AG10803 (cell line): ENCODE results near the gene MIP.
"Not testable (repeated sequence)": the region's sequence is repeated elsewhere in the genome, so short reads cannot be mapped to it uniquely, and the experiment has no call there.

Source experiments
- DNase-seq: peaks from one replicate; pipeline ENCODE4 v3.0.0; 2010; ENCODE audit warnings: low read depth
- H3K4me3 ChIP-seq: 2 replicates; pipeline ENCODE4 v1.5.1; 2011; ENCODE audit warnings: mild to moderate bottlenecking, low read length, control low read depth
- TF ChIP-seq, protein P1 (sequence below): conservative IDR thresholded peaks from 2 replicates; pipeline ENCODE4 v1.5.1; 2011; ENCODE audit warnings: mild to moderate bottlenecking, low read length, control low read depth, inconsistent platforms

The MIP gene

GRCh38 chr12:56451147-56451546 is 3.3 kb downstream of the MIP start:
- TF ChIP-seq, protein P1, sequence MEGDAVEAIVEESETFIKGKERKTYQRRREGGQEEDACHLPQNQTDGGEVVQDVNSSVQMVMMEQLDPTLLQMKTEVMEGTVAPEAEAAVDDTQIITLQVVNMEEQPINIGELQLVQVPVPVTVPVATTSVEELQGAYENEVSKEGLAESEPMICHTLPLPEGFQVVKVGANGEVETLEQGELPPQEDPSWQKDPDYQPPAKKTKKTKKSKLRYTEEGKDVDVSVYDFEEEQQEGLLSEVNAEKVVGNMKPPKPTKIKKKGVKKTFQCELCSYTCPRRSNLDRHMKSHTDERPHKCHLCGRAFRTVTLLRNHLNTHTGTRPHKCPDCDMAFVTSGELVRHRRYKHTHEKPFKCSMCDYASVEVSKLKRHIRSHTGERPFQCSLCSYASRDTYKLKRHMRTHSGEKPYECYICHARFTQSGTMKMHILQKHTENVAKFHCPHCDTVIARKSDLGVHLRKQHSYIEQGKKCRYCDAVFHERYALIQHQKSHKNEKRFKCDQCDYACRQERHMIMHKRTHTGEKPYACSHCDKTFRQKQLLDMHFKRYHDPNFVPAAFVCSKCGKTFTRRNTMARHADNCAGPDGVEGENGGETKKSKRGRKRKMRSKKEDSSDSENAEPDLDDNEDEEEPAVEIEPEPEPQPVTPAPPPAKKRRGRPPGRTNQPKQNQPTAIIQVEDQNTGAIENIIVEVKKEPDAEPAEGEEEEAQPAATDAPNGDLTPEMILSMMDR, result no peak
- no peak for DNase-seq
- H3K4me3 ChIP-seq, result no peak overlapping the region

DNA sequence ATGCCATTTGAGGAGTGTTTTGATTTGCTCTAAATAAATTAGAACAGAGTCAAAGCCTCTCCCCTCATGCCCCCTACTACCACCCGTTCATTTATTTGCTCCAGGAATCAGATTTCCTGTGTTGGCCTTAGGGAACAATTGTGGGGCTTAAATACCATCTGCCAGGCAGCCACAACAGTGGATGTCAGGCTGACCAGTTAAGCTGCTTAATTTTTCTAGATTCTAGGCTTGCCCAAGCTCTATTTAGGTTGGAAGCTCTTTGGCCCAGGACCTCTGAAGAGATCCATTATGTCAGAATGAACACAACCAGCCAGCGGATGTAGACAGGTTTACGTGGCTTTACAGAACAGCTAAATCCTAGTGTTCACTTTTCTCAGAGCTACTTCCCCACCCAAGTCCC is 4.2 kb downstream of the MIP start:
- no peak overlapping the region for H3K4me3 ChIP-seq
- TF ChIP-seq, protein P1, result no peak
- no peak for DNase-seq

GRCh38 chr12:56449622-56449984 is 4.9 kb downstream of the MIP start:
- peak overlapping the region; percentile 87 for H3K4me3 ChIP-seq
- no peak for DNase-seq
- TF ChIP-seq, protein P1, result no peak

DNA sequence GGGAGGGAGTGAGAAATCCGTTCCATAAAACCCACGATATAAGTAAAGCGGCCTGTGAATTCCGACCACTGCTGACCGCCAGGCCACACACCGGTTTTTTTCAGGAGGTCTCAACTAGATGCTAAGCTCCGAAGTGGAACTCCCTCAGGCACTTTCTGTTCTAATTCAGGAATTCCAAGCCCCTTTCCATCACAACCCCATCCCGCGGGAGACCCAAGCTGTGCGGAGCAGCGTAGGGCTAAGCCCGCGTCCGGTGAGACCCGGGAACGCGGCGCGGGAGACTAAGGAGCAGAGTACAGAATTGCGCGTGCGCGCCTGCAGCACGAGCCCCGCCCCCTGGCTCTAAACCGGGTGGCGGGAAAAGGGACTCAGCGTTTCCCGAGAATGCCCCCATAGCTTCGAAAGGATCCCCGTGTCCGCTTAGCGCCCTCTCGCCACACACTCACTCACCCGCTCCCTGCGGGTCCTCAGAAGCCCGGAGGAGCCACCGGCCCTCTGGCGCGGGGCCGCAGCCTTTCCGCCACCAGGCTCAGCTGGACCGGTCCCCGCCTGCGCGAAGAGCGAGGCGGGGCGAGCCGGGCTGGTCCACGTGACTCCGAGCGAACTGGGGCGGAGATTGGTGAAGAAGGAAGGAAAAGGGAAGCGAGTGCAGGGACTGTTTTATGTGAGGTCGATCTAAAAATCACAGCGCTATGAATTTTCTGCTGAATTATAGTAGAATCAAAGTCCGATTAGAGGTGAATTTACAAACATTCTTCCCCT is 5.4 kb downstream of the MIP start, which contains the start of gene TIMELESS:
TSS of gene TIMELESS (minus strand) at position 567 of the 762 bp plus-strand sequence. CDS start 15,256 bp downstream, outside the sequence.
- TF ChIP-seq, protein P1, result peak; percentile 24; the same call in 1 of the 2 replicates
- peak within 1 kb of the TSS; percentile 87 for H3K4me3 ChIP-seq
- DNase-seq, result peak; percentile 80

DNA sequence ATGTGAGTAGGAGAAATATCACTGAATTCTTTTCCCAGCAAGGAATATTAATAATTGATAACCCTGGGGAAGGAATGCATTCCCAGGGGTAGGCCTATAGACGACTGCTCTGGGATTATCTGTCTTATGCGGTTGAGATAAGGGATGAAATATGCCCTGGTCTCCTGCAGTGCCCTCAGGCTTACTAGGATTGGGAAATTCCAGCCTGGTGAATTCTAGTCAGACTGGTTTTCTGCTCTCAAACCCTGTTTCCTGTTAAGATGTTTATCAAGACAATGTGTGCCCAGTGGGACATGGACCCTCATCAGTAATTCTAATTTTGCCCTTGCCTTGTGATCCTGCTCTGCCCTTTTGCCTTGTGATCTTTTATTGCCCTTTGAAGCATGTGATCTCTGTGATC is 11.2 kb downstream of the MIP start:
- not testable (repeated sequence) for H3K4me3 ChIP-seq, DNase-seq

GRCh38 chr12:56437430-56438176 is 16.9 kb downstream of the MIP start:
- H3K4me3 ChIP-seq, result no peak overlapping the region
- no peak for DNase-seq
- TF ChIP-seq, protein P1, result no peak

GRCh38 chr12:56434828-56435227 is 19.6 kb downstream of the MIP start:
- H3K4me3 ChIP-seq, result no peak overlapping the region
- TF ChIP-seq, protein P1, result no peak
- peak; percentile 26 for DNase-seq
